Suprapubic skin (tissue), 4 donors: ENCODE data around the gene PIGN.

Source experiments
- POLR2A ChIP-seq, 2 donors: fragments of 450-650 bp; IDR thresholded peaks; one replicate each; pipeline ENCODE4 v1.6.1; 2017; ENCODE audit warnings: antibody characterized with exemption in 2 of 2, mild to moderate bottlenecking in 2 of 2, moderate library complexity in 2 of 2
- POLR2AphosphoS5 ChIP-seq, 3 donors: sonication (generic); formaldehyde crosslinking; IDR thresholded peaks; one replicate each; pipeline ENCODE4 v1.6.1; 2017; ENCODE audit warnings: antibody characterized with exemption in 3 of 3
- TF ChIP-seq, protein P1 (sequence below), 2 donors: fragments of 200-600 bp in 1 of 2; fragments of 450-650 bp in 1 of 2; sonication (generic) in 1 of 2; IDR thresholded peaks; one replicate each; pipeline ENCODE4 v1.5.1; 2016 to 2019; ENCODE audit warnings: antibody characterized with exemption in 2 of 2, mild to moderate bottlenecking in 1 of 2, moderate library complexity in 1 of 2

DNA sequence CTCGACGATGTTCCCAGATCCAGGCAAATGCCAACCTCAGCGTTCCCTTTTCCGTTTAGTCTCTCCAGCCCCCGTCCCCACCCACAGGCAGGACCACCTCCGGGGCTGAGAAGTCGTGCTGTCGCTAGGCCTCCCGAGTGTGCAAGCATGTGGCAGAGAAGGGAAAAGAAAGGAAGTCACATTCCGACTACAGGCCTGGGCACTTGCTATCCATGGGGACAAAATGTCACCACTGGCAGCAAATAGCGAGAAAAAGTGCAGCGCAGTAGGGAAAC lies 420 bp downstream of the PIGN start:
- TF ChIP-seq, protein P1, sequence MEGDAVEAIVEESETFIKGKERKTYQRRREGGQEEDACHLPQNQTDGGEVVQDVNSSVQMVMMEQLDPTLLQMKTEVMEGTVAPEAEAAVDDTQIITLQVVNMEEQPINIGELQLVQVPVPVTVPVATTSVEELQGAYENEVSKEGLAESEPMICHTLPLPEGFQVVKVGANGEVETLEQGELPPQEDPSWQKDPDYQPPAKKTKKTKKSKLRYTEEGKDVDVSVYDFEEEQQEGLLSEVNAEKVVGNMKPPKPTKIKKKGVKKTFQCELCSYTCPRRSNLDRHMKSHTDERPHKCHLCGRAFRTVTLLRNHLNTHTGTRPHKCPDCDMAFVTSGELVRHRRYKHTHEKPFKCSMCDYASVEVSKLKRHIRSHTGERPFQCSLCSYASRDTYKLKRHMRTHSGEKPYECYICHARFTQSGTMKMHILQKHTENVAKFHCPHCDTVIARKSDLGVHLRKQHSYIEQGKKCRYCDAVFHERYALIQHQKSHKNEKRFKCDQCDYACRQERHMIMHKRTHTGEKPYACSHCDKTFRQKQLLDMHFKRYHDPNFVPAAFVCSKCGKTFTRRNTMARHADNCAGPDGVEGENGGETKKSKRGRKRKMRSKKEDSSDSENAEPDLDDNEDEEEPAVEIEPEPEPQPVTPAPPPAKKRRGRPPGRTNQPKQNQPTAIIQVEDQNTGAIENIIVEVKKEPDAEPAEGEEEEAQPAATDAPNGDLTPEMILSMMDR (IDR thresholded peaks at IDR 0.05): no peak
- TF ChIP-seq POLR2A (IDR thresholded peaks at IDR 0.05) (no peak), POLR2AphosphoS5 (IDR thresholded peaks at IDR 0.05) (no peak)
